Testis (tissue), 3 donors: Measurements from ENCODE around the gene LIPG. TPM values are rescaled to one million over a fixed set of nuclear protein-coding genes. Genes with fewer than 3 reads are reported as not detected.

Source experiments
- DNase-seq: peaks from one replicate; pipeline ENCODE4 v3.0.0-alpha.2; 2019
- H3K27ac ChIP-seq, 2 donors: fragments of 200-600 bp; sonication (generic); one replicate each; pipeline ENCODE4 v1.5.1; 2019
- H3K27me3 ChIP-seq: fragments of 200-600 bp; sonication (generic); one replicate; pipeline ENCODE4 v1.5.1; 2019
- H3K36me3 ChIP-seq: fragments of 200-600 bp; sonication (generic); one replicate; pipeline ENCODE4 v1.5.1; 2017; ENCODE audit warnings: low read depth; ENCODE audit errors: missing control alignments
- H3K4me1 ChIP-seq: fragments of 200-600 bp; sonication (generic); one replicate; pipeline ENCODE4 v1.5.1; 2019
- H3K4me3 ChIP-seq, 2 donors: fragments of 200-600 bp; sonication (generic); one replicate each; pipeline ENCODE4 v1.5.1; 2017 to 2019
- H3K9me3 ChIP-seq: fragments of 200-600 bp; sonication (generic); one replicate; pipeline ENCODE4 v1.5.1; 2017
- POLR2A ChIP-seq: fragments of 450-650 bp; IDR thresholded peaks from one replicate; pipeline ENCODE4 v1.6.1; 2017; ENCODE audit warnings: antibody characterized with exemption, mild to moderate bottlenecking, moderate library complexity
- WGBS, 2 donors: methylation state at CpG; one replicate each; pipeline ENCODE4 v1.1.5; 2018; 5-methylcytosine and 5-hydroxymethylcytosine counted together
- intact Hi-C: fragments of 100-400 bp; cut with DNase I; formaldehyde crosslinking; loops from one replicate; pipeline ENCODE4 v1.15.1; 2023; ENCODE audit warnings: low total_unique reads
- polyA plus RNA-seq: library from polyadenylated mRNA; stranded (reverse); fragments of 350-450 nt; fragmentation: Illumina TruSeq; extraction: RNeasy Lipid Tissue Mini Kit (QIAGEN cat#74804); gene quantifications from one replicate; pipeline ENCODE4 v1.2.3, GENCODE V29; 2014; ENCODE audit warnings: low read depth, low replicate concordance; ENCODE audit not compliant: insufficient read depth
- total RNA-seq, 2 donors: library from RNA; depleted of rRNA; stranded (reverse); fragments of >200 nt; gene quantifications; one replicate each; pipeline ENCODE4 v1.2.3, GENCODE V29; 2016
- TF ChIP-seq, protein P1 (sequence below), 3 experiments: fragments of 450-650 bp in 2 of 3; fragments of 200-600 bp in 1 of 3; sonication (generic) in 1 of 3; IDR thresholded peaks; one replicate each; pipeline ENCODE4 v1.5.1; 2016 to 2019; ENCODE audit warnings: antibody characterized with exemption in 3 of 3, mild to moderate bottlenecking in 2 of 3, moderate library complexity in 1 of 3

Gene LIPG
- total and polyA plus RNA-seq, 3 donors from 2014 or later, result 25.4 to 48.0 (median 35.2) TPM

DNA sequence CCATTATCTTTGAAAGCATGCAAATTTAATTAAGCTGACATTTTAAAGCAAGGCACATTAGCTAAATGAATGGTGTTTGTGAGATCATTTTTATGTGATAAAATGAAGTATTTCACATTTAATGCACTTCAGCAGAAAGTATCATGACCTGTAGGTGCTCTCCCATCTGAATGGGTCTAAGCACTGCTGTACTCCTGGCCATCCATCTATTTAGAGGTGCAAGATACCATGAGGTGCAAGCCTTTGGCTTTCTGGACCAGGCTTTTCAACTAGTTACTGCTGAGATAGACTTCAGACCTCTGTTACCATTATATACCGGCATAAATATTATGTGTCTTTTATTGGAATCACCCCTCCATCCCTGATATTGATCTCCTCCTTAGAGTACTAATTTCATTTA, 15.6 kb upstream of the LIPG start:
- no peaks in the 10 kb centered on the region for H3K36me3 ChIP-seq
- intact Hi-C loops, result no loop called here
- H3K27ac ChIP-seq, result no peak overlapping the region
- TF ChIP-seq, protein P1, sequence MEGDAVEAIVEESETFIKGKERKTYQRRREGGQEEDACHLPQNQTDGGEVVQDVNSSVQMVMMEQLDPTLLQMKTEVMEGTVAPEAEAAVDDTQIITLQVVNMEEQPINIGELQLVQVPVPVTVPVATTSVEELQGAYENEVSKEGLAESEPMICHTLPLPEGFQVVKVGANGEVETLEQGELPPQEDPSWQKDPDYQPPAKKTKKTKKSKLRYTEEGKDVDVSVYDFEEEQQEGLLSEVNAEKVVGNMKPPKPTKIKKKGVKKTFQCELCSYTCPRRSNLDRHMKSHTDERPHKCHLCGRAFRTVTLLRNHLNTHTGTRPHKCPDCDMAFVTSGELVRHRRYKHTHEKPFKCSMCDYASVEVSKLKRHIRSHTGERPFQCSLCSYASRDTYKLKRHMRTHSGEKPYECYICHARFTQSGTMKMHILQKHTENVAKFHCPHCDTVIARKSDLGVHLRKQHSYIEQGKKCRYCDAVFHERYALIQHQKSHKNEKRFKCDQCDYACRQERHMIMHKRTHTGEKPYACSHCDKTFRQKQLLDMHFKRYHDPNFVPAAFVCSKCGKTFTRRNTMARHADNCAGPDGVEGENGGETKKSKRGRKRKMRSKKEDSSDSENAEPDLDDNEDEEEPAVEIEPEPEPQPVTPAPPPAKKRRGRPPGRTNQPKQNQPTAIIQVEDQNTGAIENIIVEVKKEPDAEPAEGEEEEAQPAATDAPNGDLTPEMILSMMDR (IDR thresholded peaks at IDR 0.05), result no peak
- TF ChIP-seq POLR2A, result no peak
- no peak for DNase-seq
- WGBS, 2 donors, result 100% methylated on average over 1 of the region's 1 CpG
- H3K4me1 ChIP-seq, result no peaks in the 10 kb centered on the region
- H3K9me3 ChIP-seq, result no peaks in the 10 kb centered on the region
- H3K27me3 ChIP-seq, result no peaks in the 10 kb centered on the region
- no peak overlapping the region for H3K4me3 ChIP-seq

DNA sequence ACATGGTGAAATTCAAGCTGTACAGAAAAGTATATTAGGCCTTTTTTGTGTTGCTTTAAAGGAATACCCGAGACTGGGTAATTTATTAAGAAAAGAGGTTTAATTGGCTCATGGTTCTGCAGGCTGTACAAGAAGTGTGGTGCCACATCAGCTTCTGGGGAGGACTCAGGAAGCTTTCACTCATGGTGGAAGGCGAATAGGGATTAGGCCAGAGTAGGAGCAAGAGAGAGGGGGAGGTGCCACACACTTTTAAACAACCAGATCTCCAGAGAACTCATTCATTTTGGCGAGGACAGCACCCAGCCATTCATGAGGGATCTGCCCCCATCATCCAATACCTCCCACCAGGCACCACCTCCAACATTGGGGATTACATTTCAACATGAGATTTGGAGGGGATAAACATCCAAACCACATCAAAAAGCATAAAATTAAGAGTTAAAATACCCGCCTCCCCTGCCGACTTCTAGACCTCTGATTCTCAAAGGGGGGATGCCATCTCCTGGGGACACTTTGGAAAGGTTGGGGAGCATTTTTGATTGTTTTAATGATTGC, 15.1 kb upstream of the LIPG start:
- Histone ChIP-seq H3K27me3 (no peaks in the 10 kb centered on the region), H3K4me3 (no peak overlapping the region), H3K36me3 (no peaks in the 10 kb centered on the region), H3K9me3 (no peaks in the 10 kb centered on the region), H3K4me1 (no peaks in the 10 kb centered on the region), H3K27ac (no peak overlapping the region)
- no peak for TF ChIP-seq POLR2A
- TF ChIP-seq, protein P1 (IDR thresholded peaks at IDR 0.05), result no peak
- no peak for DNase-seq
- intact Hi-C loops, result no loop called here
- 87 to 96% methylated on average over 5 of the region's 5 CpGs for WGBS, 2 donors

DNA sequence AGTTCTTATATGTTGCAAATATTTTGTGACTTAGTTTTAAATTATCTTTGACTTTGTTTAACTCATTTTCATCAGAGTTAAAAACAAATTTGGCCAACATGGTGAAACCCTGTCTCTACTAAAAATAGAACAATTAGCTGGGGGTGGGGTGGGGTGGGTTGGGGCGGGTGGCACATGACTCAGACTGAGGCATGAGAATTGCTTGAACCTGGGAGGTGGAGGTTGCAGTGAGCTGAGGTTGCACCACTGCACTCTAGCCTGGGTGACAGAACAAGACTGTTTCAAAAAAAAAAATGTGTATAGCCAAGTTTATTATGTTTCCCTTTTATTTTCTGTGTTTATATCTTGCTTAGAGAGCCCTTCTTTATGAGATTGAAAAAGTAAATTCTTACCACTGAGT, 14.2 kb upstream of the LIPG start:
- no peaks in the 10 kb centered on the region for H3K27me3 ChIP-seq
- no peak for DNase-seq
- H3K4me3 ChIP-seq, result no peak overlapping the region
- H3K36me3 ChIP-seq, result no peaks in the 10 kb centered on the region
- no peaks in the 10 kb centered on the region for H3K9me3 ChIP-seq
- no peak overlapping the region for H3K27ac ChIP-seq
- WGBS, 2 donors, result 53 to 89% methylated on average over 1 of the region's 1 CpG
- intact Hi-C loops, result no loop called here
- TF ChIP-seq, protein P1 (IDR thresholded peaks at IDR 0.05), result no peak
- TF ChIP-seq POLR2A, result no peak
- no peaks in the 10 kb centered on the region for H3K4me1 ChIP-seq

DNA sequence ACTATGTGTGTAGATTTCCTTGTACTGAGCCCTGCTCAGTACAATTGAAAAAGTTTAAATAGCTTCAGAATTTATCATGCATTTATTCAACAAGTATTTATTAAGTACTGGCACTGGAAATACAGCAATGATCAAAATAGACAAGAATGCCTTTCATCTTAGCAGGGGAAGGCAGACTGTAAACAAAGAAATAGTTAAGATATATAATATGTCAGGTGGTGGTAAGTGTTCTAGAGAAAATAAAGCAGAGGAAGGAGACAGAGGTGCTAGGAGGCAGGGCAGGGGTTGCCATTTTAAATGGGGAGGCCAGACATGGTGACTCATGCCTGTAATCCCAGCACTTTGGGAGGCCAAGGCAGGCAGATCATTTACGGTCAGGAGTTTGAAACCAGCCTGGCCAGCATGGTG, 13.6 kb upstream of the LIPG start:
- no peak for DNase-seq
- Histone ChIP-seq H3K9me3 (no peaks in the 10 kb centered on the region), H3K4me3 (no peak overlapping the region), H3K4me1 (no peaks in the 10 kb centered on the region), H3K36me3 (no peaks in the 10 kb centered on the region), H3K27ac (no peak overlapping the region), H3K27me3 (no peaks in the 10 kb centered on the region)
- TF ChIP-seq POLR2A, result no peak
- TF ChIP-seq, protein P1 (IDR thresholded peaks at IDR 0.05), result no peak
- intact Hi-C loops, result no loop called here
- 94 to 100% methylated on average over 1 of the region's 1 CpG for WGBS, 2 donors

DNA sequence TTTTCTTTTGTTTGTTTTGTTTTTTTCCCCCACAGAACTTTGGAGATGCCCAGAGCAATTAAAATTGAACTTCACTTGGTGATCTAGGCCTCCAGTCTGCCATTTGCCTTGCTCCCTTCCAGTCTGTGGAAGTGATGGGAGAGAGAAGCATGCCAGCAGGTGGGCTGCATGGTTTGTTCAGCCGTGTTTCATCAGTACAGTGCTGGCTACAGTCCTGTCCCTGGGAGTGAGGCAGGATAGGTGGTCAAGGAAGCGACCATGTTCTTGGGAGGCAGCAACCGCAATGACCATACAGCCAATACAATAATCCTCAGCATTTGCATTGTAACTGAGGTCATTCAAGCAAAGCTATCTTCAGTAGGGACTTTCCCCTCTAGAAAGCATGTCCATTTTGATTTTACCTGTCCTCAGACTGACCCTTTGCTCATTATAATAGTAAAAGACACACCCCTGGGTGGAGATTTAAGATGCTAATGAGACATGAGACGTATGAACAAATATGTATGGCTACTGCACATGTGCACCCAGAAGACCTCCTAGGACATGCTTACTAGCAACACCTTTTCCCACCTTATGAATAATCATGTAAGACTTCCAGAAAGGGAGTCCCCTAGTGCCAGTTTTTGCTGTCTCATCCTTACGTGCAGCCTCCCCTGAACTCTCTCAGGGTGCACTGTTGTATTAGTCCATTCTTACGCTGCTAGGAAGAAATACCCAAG, 11.1 kb upstream of the LIPG start:
- TF ChIP-seq POLR2A, result no peak
- TF ChIP-seq, protein P1 (IDR thresholded peaks at IDR 0.05), result no peak
- intact Hi-C loops, result no loop called here
- Histone ChIP-seq H3K4me3 (no peak overlapping the region), H3K27me3 (no peaks in the 10 kb centered on the region), H3K36me3 (no peaks in the 10 kb centered on the region), H3K4me1 (no peaks in the 10 kb centered on the region), H3K27ac (no peak overlapping the region), H3K9me3 (no peaks in the 10 kb centered on the region)
- DNase-seq, result no peak
- WGBS, 2 donors, result 93 to 95% methylated on average over 6 of the region's 6 CpGs
